GM21825 (cell line): ENCODE results near the gene SAG.
A peak's percentile ranks its signal among the peaks of the same experiment; 100 is the strongest.

ENCODE experiments used
- ATAC-seq: cut with Tn5 transposase; IDR thresholded peaks from one replicate; pipeline ENCODE4 v1.9.1; 2021; ENCODE audit warnings: mild to moderate bottlenecking, moderate library complexity; ENCODE audit not compliant: unreplicated experiment

Gene SAG

GRCh38 chr2:233307565-233307964 lies at the start of gene SAG:
Gene SAG, plus strand, starts transcription at chr2:233307816. Its CDS starts 1,374 bp downstream, at chr2:233309190.
- no peak for ATAC-seq

DNA sequence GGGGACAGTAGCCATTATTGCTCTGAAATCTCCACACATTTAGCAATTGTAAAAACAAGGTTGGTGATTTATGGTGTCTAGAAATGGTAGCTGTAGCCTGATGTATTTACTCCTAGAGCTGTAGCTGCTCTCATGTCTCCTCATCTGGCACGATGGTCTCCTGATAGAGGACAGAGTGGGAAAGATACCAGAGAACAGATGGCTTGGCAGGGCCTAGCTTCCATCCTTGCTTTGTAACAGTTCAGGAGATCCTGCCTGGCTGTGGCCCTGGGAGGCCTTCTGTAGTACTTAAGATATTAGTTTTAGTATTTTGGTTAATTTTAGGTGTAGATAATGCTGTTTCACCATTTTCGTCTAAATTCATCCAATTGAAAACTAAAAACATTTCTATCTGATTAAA lies 49.4 kb upstream of the SAG start:
- ATAC-seq, result no peak

DNA sequence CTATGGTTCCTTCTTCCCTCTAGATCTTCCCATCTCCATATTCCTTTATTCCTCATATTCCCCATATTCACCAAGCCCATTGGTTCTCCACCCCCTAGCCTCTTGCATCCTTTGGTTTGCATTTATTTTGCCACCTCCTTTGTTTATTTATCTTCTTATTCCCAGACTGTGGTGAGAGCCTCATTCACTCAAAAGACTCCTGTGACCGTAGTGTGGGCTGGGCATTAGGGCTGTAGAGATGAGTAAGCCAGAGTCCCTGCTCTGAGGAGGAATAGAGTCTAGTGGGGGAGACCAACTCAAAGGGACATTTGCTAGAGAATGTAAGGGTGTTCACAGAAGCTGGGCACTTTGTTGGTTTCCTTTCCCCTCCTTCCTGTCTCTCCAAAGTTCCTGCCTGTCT lies 47.9 kb upstream of the SAG start:
- ATAC-seq, result no peak

GRCh38 chr2:233260661-233261060 lies 47.0 kb upstream of the SAG start:
- no peak for ATAC-seq

DNA sequence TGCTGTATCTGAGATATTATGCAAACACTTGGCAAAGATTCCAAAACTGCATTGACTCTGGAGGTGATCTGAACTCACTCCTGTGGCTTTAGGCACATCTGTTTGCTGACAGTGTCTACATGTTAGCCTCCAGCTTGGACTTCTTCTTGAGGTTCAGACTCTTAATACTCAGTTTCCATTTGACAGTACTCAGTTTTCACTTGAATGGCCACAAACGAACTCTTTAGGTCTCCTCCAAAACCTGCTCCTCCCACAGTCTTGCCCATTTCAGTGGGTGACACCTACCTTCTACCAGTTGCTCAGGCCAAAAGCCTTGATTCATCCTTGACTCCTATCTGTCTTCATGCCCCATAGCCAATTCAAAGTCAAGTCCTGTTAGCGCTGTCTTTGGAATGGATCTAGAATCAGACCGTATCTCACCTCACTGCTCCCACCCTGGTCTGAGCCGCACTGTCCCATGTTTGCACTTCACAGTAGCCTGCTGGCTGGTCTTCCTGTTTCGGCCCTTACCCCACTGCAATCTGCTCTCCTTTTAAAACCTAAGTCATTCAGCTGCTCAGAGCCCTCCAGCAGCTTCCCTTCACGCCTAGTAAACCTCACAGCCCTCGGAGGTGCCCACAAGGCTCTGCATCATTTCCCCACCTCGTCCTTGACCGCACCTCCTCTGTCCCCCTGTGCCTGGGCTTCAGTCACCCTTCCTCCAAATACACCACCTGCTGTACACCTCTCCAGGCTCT lies 45.6 kb upstream of the SAG start:
- ATAC-seq, result peak; percentile 50

DNA sequence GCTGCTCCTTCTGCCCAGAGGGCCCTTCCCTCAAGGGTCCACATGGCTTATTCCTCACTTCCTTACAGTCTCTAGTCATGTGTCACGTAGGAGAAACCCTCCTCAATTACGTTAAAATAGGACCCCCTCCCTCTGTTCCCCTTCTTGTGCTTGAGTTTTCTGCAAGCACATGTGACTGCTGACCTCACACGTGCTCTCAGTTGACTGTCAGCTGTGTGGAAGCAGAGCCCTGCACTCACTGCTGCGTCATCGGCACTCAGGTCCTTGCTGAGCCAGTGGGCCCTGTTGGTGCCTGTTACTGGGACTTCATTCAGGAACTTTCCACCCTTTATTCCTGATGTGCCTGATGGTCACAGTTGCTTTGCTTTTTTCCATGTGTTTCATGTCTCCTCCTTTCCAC lies 45.1 kb upstream of the SAG start:
- ATAC-seq, result no peak

DNA sequence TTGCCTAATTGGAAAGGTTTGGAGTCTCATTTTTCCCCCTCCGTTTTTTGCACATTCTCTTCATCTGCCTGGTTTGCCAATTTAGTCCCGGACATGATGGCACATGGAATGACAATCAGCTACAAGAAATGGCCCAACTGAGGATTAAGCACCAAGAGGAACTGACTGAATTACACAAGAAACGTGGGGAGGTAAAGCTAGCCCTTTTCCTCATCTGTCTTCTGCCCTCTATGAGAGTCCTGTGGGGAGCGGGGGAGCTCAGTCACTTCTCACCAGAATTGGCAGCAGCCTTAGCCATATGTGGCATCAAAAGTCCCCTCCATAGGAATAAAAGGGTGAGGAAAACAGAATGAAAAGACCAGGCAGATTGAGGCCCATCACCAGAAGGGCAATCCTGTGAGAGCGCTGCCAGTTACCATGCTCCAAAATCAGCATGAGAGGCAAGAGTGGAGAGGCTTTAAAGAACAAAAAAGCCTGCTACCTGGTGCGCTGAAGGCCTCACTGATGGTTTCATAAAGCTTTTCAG lies 44.5 kb upstream of the SAG start:
- ATAC-seq, result no peak

- no peak for ATAC-seq
Observed at GRCh38 chr2:233264667-233265066, 42.9 kb upstream of the SAG start.

GRCh38 chr2:233265899-233266431 lies 41.7 kb upstream of the SAG start:
- ATAC-seq, result no peak

GRCh38 chr2:233266481-233266880 lies 41.1 kb upstream of the SAG start:
- no peak for ATAC-seq

- peak; percentile 89 for ATAC-seq
Observed at GRCh38 chr2:233267516-233268245, 39.9 kb upstream of the SAG start.

- no peak for ATAC-seq
Observed at GRCh38 chr2:233270366-233270765, 37.2 kb upstream of the SAG start.

GRCh38 chr2:233270951-233271350 lies 36.7 kb upstream of the SAG start:
- no peak for ATAC-seq

- no peak for ATAC-seq
Observed at GRCh38 chr2:233271693-233272092, 35.9 kb upstream of the SAG start.

DNA sequence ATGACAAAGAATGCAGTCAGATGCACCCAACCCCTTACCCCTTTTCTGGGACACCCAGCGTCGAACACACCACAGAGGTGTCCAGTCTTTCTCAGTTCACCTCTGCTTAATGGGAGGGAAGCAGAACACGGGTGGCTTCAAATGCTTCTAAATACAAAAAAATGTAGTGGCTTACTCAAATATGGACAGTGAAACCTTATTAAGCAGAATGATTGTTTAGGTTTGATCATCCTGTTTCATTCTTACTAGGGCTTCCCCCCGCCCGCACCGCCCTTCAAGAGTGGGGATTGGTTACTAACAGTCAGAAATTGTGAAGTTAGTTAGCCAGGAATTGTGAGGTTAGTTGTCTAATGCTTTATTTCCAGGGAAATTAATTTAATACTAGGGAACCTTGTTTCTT lies 34.5 kb upstream of the SAG start:
- no peak for ATAC-seq

DNA sequence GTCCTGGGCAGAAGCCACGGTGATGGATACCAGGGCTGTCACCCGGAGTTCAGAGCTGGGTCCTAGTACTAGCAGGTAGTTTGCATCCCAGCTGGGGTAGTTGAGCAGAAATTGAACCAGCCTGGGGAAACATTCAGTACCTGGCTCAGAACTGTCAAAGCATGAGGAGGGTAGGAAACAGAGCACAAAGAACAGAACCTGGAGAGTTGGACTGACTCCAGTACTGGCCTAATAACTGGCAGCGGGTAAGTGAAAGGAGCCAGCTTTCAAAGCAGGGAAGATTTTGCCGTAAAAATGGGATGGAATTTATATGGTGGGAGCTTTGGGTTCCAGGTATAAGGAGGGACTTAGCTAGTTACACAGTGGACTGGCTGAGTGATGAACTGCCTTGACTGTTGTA lies 32.4 kb upstream of the SAG start:
- ATAC-seq, result no peak

DNA sequence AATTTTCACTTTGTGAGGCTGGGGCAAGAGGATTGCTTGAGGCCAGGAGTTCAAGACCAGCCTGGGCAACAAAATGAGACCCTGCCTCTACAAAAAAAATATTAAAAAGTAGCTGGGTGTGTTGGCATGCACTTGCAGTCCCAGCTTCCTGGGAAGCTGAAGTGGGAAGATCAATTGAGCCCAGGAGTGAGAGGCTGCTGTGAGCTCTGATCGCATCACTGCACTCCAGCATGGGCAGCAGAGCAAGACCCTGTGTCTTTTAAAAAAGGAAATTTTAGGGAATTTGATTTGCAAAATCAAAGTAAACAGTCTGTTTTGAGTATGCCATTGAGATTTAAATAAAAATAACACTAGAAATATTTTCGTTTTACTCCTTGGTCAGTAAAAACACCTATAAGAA lies 28.7 kb upstream of the SAG start:
- ATAC-seq, result no peak

GRCh38 chr2:233280114-233280693 lies 27.4 kb upstream of the SAG start:
- no peak for ATAC-seq

DNA sequence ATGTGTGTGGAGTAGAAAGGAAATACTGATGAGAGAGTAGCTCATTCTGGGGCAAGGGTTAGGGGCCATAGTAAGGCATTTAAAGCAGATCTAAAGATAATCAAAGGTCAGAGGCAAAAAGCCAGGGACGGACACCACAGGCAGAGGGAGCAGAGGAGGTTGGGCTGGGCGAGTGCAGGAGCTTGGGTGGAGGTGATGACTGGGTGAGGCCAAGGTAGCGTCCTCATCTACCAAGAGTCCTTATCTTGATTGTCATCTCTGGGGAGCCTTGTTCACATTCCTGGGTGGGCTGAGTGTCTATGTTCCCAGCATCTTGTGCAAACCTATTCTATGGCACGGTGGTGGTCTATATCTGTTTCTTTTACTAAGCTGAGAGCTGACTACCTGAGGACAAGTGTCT lies 26.1 kb upstream of the SAG start:
- no peak for ATAC-seq

GRCh38 chr2:233281992-233282603 lies 25.5 kb upstream of the SAG start:
- no peak for ATAC-seq

DNA sequence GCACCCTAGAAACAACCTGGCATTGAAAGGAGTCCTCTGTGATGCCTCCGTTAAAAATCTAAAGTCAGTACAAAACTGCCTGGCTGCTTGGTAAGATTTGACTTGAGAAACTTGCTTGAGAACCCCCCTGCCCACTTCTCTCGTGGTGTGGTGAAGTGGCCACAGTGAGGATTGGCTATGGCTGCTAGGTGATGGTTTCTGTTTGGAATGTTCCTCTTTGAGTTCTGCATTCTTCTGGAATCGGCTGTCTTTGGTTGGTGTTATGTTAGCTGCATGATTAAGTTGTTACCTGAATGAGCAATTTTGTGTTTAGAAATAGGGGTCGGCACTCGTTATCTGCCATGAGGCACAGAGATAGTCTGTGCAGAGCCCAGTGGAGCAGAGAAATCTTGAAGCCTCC lies 21.7 kb upstream of the SAG start:
- no peak for ATAC-seq
